T-helper 17 cell (primary cell): ENCODE measurements around the gene SDCBP2. TPM values are rescaled to one million over a fixed set of nuclear protein-coding genes. Genes with fewer than 3 reads are reported as not detected.

Source experiments
- ATAC-seq: fragments of 150-1000 bp; cut with Tn5 transposase; 2 replicates; pipeline ENCODE4 v1.10.0; 2021; ENCODE audit warnings: mild to moderate bottlenecking, moderate library complexity
- DNase-seq, 3 donors: peaks; one replicate each; pipeline versions ENCODE4 v3.0.0 to v3.0.0-alpha.2; 2020 to 2021
- H3K9me3 ChIP-seq: one replicate; pipeline ENCODE4 v1.7.0; 2013; ENCODE audit warnings: low read length, mild to moderate bottlenecking; ENCODE audit not compliant: control insufficient read depth, poor library complexity, severe bottlenecking
- H3K27ac Mint-ChIP-seq: one replicate; pipeline ENCODE4 v1.8.0; 2022; ENCODE audit warnings: mild to moderate bottlenecking, moderate library complexity, mixed read lengths
- H3K27me3 Mint-ChIP-seq: one replicate; pipeline ENCODE4 v1.8.0; 2022; ENCODE audit warnings: mixed read lengths
- H3K36me3 Mint-ChIP-seq: one replicate; pipeline ENCODE4 v1.8.0; 2022; ENCODE audit warnings: low read depth, mixed read lengths
- H3K4me1 Mint-ChIP-seq: one replicate; pipeline ENCODE4 v1.8.0; 2022; ENCODE audit warnings: mild to moderate bottlenecking, mixed read lengths
- H3K4me3 Mint-ChIP-seq: one replicate; pipeline ENCODE4 v1.8.0; 2022; ENCODE audit warnings: mild to moderate bottlenecking, moderate library complexity, mixed read lengths
- total RNA-seq, 4 donors: library from RNA in 2 of 4; stranded (reverse) in 2 of 4; gene quantifications; one replicate each; pipeline ENCODE4 v1.2.3 and lab custom pipeline; 2022 to 2026

The SDCBP2 gene
- total RNA-seq, 2 donors from 2014 or later, result 1.2 to 2.3 TPM

DNA sequence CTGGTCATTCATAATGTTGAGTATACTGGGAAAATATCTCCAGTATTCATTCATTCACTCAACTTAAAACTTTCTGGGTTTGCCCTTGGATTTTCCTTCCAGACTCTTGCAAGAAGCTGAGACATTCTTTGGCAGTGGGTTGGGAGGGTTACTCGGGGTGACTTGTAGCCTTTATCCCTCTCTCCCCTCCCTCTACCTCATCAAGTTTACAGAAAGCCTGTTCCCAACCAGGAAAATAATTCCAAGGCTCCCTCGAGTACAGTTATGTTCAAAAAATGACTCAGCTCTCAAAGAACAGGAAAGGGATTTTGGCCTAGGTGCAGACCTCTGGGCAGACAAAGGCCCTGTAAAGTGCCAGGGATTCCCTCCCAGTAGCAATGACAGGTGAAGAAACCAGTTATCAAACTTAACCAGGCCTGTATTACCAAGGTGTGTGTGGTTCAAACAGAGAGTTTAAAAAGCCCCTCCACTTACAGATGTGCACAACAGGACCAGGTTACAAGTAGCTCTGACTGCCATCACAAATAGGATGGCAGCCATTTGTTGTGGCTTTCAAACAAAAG is 41.7 kb upstream of the SDCBP2 start:
- H3K9me3 ChIP-seq, result no peaks in the 10 kb centered on the region
- no peak for ATAC-seq
- Mint-ChIP-seq H3K36me3 (peaks cover 10% of the 10 kb centered on the region), H3K4me1 (peaks cover 11% of the 10 kb centered on the region), H3K27ac (peak overlapping the region; percentile 57), H3K4me3 (no peak overlapping the region), H3K27me3 (no peaks in the 10 kb centered on the region)
- DNase-seq, result no peak

DNA sequence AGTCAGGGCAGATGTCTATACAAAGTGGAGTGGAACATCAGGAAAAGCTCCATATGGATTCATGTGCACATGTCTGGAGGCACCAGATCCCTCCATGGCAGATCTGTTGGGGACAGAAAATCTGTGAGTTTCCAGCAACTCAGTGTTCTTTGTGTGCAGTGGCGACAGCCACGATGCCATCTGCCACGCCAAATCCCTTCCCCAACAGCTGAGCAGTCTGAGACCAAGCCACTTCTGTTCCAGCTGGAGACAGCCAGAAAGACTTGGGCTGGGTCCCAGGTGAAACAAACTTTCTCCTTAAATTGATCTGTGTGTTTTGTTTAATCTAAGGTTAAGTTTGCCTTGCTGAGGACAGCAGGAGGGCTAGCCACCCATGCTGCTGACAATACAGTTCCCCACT is 41.0 kb upstream of the SDCBP2 start:
- no peaks in the 10 kb centered on the region for H3K27me3 Mint-ChIP-seq
- ATAC-seq, result no peak
- DNase-seq, result no peak
- H3K36me3 Mint-ChIP-seq, result peaks cover 12% of the 10 kb centered on the region
- peak overlapping the region; percentile 57 for H3K27ac Mint-ChIP-seq
- no peak overlapping the region for H3K4me3 Mint-ChIP-seq
- H3K9me3 ChIP-seq, result no peaks in the 10 kb centered on the region
- peaks cover 13% of the 10 kb centered on the region for H3K4me1 Mint-ChIP-seq

DNA sequence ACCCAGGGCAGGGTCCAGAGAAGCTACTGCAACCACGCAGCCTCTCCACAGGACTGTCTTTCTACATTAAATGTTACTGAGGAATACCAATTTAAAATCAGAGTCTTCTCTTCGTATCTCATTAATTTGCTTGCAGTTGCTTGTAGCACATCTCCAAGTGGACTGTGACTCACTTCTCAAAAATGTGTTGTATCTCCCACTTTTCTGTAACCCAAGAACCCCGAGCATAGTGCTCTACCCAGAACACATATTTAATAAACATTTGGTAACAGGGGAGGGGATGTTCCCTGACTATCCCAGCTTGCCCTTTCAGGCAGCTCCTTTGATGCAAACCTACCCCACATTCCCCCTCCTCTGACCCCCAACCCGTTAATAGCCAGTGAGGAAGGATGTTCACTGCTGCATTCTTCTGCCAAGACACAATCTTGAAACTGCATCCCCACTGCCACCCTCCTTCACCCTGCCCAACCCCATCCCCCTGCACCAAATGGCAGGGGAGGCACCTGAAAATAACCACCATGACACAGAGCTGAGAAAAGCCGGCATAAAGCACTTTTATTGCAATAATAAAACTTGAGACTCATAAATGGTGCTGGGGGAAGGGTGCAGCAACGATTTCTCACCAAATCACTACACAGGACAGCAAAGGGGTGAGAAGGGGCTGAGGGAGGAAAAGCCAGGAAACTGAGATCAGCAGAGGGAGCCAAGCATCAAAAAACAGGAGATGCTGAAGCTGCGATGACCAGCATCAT is 39.7 kb upstream of the SDCBP2 start:
- H3K27ac Mint-ChIP-seq, result peak overlapping the region; percentile 79
- H3K9me3 ChIP-seq, result no peaks in the 10 kb centered on the region
- DNase-seq (no peak), ATAC-seq (no peak)
- peaks cover 20% of the 10 kb centered on the region for H3K4me1 Mint-ChIP-seq
- H3K4me3 Mint-ChIP-seq, result no peak overlapping the region
- H3K36me3 Mint-ChIP-seq, result peaks cover 10% of the 10 kb centered on the region
- H3K27me3 Mint-ChIP-seq, result no peaks in the 10 kb centered on the region

DNA sequence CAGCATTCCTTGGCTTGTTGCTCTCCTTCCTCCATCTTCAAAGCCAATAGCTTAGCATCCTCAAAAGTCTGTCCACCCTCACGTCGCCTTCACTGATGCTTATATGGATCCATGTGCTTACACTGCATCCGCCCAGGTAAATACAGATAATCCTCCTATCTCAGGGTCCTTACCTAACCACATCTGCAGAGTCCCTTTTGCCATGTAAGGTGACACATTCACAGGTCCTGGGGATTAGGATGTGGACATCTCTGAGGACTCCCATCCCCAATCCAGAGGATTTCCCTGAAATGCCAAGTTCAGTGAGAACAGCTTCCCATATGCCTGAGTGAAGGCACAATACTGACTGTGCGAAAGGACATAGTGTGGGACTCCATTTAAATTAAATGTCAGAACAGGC is 38.5 kb upstream of the SDCBP2 start:
- peaks cover 9% of the 10 kb centered on the region for H3K36me3 Mint-ChIP-seq
- H3K27me3 Mint-ChIP-seq, result no peaks in the 10 kb centered on the region
- DNase-seq (no peak), ATAC-seq (no peak)
- H3K27ac Mint-ChIP-seq, result no peak overlapping the region
- no peak overlapping the region for H3K4me3 Mint-ChIP-seq
- no peaks in the 10 kb centered on the region for H3K9me3 ChIP-seq
- peaks cover 26% of the 10 kb centered on the region for H3K4me1 Mint-ChIP-seq

DNA sequence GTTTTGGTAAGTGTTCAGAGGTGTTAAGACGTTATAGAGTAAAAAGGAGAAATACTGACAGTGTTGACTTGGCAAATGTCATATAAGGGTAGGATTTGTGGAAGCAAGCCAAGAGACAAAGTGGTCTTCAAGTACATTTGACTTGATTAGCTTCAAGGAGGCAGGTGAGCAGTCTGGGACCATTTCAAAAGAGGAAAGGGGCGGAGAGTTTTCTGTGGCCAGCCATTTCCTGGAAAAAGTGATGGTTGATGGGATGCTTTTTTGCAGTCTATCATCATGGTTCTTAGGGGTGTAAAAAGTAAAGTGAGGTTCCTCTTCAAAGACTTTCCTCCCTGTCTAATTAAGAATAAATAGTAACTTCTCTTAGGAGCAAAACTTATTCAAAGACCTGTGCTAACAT is 35.2 kb upstream of the SDCBP2 start:
- H3K4me1 Mint-ChIP-seq, result peaks cover 32% of the 10 kb centered on the region
- H3K9me3 ChIP-seq, result no peaks in the 10 kb centered on the region
- peak overlapping the region; percentile 88 for H3K27ac Mint-ChIP-seq
- no peak for DNase-seq
- H3K27me3 Mint-ChIP-seq, result no peaks in the 10 kb centered on the region
- peak overlapping the region; percentile 34 for H3K4me3 Mint-ChIP-seq
- H3K36me3 Mint-ChIP-seq, result peaks cover 10% of the 10 kb centered on the region
- ATAC-seq, result peak; percentile 27

DNA sequence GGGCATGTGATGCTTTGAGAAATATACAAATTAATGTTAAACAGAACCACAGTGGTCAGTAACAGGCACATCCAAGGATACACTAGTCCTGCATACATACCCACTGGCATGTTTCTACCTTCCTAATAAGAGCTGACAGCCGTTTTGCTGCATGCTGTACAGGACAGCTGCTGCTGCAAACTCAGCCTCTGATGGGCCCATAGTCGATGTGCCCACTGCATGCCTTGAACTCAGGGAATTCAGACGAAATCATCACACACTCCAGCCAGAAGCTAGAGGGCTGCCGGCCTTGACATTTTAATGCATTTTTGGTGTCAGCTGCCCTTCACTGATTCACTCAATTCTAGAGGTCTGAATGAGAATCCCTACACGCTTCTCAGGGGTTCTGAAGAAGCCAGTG is 34.6 kb upstream of the SDCBP2 start:
- H3K9me3 ChIP-seq, result no peaks in the 10 kb centered on the region
- H3K36me3 Mint-ChIP-seq, result peaks cover 10% of the 10 kb centered on the region
- H3K4me3 Mint-ChIP-seq, result peak overlapping the region; percentile 21
- ATAC-seq, result no peak
- H3K4me1 Mint-ChIP-seq, result peaks cover 36% of the 10 kb centered on the region
- peak overlapping the region; percentile 88 for H3K27ac Mint-ChIP-seq
- H3K27me3 Mint-ChIP-seq, result no peaks in the 10 kb centered on the region
- DNase-seq, result no peak

DNA sequence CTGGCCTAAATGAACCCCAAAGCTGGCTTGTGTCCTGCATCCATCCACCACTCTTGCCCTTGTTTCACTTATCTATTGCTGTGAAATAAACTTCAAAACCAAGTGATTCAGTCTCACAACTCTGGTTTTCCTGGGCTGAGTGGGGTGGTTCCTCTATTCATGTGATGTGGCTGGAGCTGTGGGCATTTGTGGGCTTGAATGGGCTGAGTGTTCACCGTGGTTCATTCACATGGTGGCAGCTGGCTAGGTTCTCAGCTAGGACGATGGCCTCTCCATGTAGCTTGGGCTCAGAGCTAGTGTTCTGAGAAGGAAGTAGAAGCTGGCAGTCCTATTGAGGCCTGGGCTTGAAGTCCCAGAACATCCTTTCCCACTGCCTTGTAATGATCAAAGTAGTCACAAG is 33.5 kb upstream of the SDCBP2 start:
- Mint-ChIP-seq H3K27ac (peak overlapping the region; percentile 88), H3K4me3 (peak overlapping the region; percentile 47), H3K4me1 (peaks cover 43% of the 10 kb centered on the region), H3K27me3 (no peaks in the 10 kb centered on the region), H3K36me3 (peaks cover 5% of the 10 kb centered on the region)
- DNase-seq, result no peak
- H3K9me3 ChIP-seq, result no peaks in the 10 kb centered on the region
- no peak for ATAC-seq

DNA sequence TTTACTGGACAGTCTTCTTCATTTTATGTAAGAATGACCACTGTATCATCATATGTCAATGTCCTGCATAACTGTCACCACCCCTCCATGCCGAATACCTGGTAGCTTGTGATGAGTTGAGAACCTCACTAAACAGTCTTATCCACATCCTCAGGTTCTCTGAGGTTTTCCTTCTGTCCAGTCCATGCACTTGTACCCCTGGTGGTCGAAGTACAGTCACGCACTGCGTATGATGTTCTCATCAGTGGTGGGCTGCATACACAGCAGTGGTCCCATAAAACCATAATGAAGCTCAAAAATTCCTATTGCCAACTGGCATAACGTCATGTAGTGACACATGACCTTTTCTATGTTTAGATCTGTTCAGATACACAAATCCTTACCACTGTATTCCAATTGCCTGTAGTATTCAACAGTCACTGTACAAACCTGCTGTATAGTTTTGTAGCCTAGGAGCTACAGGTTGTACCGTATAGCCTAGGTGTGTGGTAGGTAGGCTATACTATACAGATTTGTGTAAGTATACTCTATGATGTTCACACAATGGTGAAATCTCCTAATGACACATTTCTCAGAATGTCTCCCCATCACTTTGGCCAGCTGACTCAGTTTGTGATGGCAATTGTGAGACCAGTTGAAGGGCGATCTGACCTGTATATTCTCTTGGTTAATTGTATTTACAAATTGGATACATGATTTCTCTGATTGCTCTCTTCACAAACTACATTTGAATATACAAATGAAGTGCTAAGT is 31.3 kb upstream of the SDCBP2 start:
- Mint-ChIP-seq H3K4me1 (peaks cover 38% of the 10 kb centered on the region), H3K4me3 (no peak overlapping the region), H3K27ac (peak overlapping the region; percentile 86), H3K27me3 (no peaks in the 10 kb centered on the region), H3K36me3 (peaks cover 3% of the 10 kb centered on the region)
- ATAC-seq (no peak), DNase-seq (no peak)
- H3K9me3 ChIP-seq, result no peaks in the 10 kb centered on the region

DNA sequence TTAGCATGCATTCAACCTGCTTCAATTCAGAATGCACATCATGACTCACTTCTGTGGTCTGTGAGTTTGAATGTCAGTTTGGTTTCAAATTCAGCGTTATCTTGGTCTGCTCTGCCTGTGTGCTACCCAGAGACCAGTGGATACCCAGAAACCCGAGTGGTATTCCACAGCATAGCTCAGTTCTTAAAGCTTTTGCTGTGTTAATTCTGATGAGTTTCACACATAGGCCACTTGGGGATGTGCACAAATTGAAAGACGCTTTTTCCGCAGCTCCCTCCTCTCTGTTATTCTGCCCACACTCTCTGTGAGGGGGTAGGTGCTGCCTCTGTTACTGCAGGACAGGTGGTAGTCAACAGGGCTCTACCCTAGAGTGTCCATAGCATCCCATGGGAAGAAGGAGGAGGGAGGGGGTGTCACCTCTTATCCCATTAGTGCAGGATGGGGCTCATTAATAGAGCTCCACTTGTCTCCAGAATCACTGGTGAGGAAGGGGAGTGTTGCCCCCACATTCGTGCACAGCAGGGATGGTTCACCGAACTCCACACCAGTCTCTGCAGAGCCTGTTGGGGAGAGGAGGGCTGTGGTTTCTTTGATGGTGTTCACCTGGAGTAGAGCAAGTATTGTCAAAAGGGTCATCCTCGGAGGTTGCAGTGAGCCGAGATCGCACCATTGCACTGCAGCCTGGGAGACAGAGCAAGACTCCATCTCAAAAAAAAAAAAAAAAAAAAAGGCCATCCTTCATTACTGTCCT is 29.2 kb upstream of the SDCBP2 start:
- no peak for DNase-seq
- peak; percentile 53 for ATAC-seq
- no peaks in the 10 kb centered on the region for H3K27me3 Mint-ChIP-seq
- H3K36me3 Mint-ChIP-seq, result peaks cover 5% of the 10 kb centered on the region
- no peaks in the 10 kb centered on the region for H3K9me3 ChIP-seq
- H3K27ac Mint-ChIP-seq, result peak overlapping the region; percentile 86
- H3K4me3 Mint-ChIP-seq, result peak overlapping the region; percentile 31
- H3K4me1 Mint-ChIP-seq, result peaks cover 26% of the 10 kb centered on the region

DNA sequence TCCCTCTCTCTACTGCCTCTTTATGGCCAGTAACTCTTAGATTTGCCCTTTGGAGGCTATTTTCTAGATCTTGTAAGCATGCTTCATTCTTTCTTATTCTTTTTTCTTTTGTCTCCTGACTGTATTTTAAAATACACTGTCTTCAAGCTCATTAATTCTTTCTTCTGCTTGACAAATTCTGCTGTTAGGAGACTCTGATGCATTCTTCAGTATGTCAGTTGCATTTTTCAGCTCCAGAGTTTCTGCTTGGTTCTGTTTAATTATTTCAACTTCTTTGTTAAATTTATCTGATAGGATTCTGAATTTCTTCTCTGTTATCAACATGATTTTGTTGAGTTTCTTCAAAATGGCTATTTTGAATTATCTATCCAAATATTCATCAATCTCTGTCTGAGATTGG is 25.0 kb upstream of the SDCBP2 start:
- no peak for ATAC-seq
- H3K4me3 Mint-ChIP-seq, result no peak overlapping the region
- peaks cover 6% of the 10 kb centered on the region for H3K36me3 Mint-ChIP-seq
- H3K27ac Mint-ChIP-seq, result no peak overlapping the region
- H3K9me3 ChIP-seq, result no peaks in the 10 kb centered on the region
- H3K27me3 Mint-ChIP-seq, result no peaks in the 10 kb centered on the region
- no peak for DNase-seq
- H3K4me1 Mint-ChIP-seq, result peaks cover 16% of the 10 kb centered on the region

DNA sequence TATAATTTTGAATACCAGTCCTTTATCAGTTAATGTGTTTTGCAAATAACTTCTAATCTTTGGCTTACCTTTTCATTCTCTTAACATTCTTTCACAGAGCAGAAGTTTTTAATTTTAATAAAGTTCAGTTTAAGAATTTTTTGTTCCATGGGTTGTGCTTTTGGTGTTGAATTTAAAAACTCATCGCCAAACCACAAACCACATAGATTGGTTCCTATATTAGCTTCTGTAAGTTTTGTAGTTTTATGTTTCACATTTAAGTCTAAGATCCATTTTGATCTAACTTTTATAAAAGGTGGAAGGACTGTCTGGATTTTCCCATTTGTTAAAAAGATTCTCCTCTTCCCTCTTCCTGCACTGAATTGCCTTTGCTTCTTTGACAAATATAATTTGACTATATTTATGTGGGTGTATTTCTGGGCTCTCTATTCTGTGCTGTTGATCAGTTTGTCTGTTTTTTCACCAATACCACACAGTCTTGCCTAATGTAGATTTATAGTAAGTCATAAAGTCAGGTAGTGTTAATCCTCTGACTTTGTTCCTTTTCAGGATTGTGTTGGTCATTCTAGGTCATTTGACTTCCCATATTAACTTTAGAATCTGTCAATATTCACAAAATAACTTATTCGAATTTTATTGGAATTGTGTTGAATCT is 17.5 kb upstream of the SDCBP2 start:
- no peak for DNase-seq
- H3K9me3 ChIP-seq, result peaks cover 4% of the 10 kb centered on the region
- no peaks in the 10 kb centered on the region for H3K27me3 Mint-ChIP-seq
- ATAC-seq, result no peak
- peaks cover 19% of the 10 kb centered on the region for H3K4me1 Mint-ChIP-seq
- H3K27ac Mint-ChIP-seq, result peak overlapping the region; percentile 41
- peak overlapping the region; percentile 57 for H3K4me3 Mint-ChIP-seq
- peaks cover 4% of the 10 kb centered on the region for H3K36me3 Mint-ChIP-seq

DNA sequence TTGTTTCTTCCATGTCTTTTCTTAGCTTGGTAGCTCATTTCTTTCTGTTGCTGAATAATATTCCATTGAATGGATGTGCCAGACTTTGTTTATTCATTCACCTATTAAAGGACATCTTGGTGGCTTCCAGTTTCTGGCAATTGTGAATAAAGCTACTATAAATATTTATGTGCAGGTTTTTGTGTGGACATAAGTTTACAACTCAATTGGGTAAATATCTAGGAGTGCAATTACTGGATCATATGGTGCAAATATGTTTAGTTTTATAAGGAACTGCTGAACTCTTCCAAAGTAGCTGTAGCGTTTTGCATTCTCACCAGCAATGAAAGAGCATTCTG is 16.8 kb upstream of the SDCBP2 start:
- no peak for ATAC-seq
- H3K27ac Mint-ChIP-seq, result peak overlapping the region; percentile 41
- no peak for DNase-seq
- H3K36me3 Mint-ChIP-seq, result peaks cover 4% of the 10 kb centered on the region
- H3K4me3 Mint-ChIP-seq, result no peak overlapping the region
- H3K9me3 ChIP-seq, result peaks cover 4% of the 10 kb centered on the region
- H3K4me1 Mint-ChIP-seq, result peaks cover 18% of the 10 kb centered on the region
- H3K27me3 Mint-ChIP-seq, result no peaks in the 10 kb centered on the region
